Measurements from ENCODE around the gene FFAR1.

- no peak for TF ChIP-seq POLR2A (IDR thresholded peaks at IDR 0.05)
- no peak for TF ChIP-seq CTCF (IDR thresholded peaks at IDR 0.05)
Measured at GRCh38 chr19:35346193-35347052, 1.3 kb upstream of the FFAR1 start.

Data from transverse colon (tissue), 3 donors.